ENCODE measurements around the gene SCNN1G.

DNA sequence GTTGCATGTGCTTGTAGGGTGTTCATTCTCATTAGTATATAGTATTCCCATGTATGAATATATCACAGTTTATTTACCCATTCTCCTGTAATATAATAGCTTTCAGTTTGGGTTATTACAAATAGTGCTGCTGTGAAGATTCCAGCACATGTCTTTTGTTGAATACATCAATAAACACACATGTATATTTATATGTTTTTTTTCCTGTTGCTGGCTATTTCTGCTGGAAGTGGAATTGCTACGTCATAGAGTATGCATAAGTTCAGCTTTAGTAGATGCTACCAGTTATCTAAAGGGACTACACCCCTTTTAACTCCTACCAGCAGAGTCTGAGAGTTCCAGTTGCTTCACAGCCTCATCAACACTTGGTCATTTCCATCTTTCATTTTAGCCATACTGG is 67.3 kb downstream of the SCNN1G start:
- TF ChIP-seq, protein P1, sequence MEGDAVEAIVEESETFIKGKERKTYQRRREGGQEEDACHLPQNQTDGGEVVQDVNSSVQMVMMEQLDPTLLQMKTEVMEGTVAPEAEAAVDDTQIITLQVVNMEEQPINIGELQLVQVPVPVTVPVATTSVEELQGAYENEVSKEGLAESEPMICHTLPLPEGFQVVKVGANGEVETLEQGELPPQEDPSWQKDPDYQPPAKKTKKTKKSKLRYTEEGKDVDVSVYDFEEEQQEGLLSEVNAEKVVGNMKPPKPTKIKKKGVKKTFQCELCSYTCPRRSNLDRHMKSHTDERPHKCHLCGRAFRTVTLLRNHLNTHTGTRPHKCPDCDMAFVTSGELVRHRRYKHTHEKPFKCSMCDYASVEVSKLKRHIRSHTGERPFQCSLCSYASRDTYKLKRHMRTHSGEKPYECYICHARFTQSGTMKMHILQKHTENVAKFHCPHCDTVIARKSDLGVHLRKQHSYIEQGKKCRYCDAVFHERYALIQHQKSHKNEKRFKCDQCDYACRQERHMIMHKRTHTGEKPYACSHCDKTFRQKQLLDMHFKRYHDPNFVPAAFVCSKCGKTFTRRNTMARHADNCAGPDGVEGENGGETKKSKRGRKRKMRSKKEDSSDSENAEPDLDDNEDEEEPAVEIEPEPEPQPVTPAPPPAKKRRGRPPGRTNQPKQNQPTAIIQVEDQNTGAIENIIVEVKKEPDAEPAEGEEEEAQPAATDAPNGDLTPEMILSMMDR (IDR thresholded peaks at IDR 0.05), result no peak
- TF ChIP-seq POLR2AphosphoS5 (IDR thresholded peaks at IDR 0.05) (no peak), POLR2A (IDR thresholded peaks at IDR 0.05) (no peak)
